A549 (cell line): ENCODE data around the gene ECI1. TPM values are rescaled to one million over a fixed set of nuclear protein-coding genes. Genes with fewer than 3 reads are reported as not detected.

Source experiments
- ATAC-seq, 2 experiments: fragments of 200-7000 bp in 1 of 2; fragments of >200 bp in 1 of 2; cut with Nextera tagmentation in 1 of 2; cut with Tn5 transposase in 1 of 2; 3 replicates each; pipeline versions ENCODE4 v1.8.0 to v1.9.1; 2018 to 2020; ENCODE audit warnings: mild to moderate bottlenecking in 1 of 2, moderate library complexity in 1 of 2
- CTCF ChIA-PET: fragments of 300-600 bp; sonication (Branson Sonifier 250); formaldehyde crosslinking; extraction: SDS; loops from one replicate; lab custom pipeline; 2021; ENCODE audit warnings: antibody characterized with exemption, inconsistent platforms; lab: Yijun Ruan, JAX
- POLR2A ChIA-PET: fragments of 350-600 bp; formaldehyde crosslinking; extraction: SDS; loops from one replicate; lab custom pipeline; 2021; ENCODE audit warnings: antibody characterized with exemption, inconsistent platforms; lab: Yijun Ruan, JAX
- DNase-seq, 2 experiments: peaks; one replicate each; pipeline versions ENCODE4 v3.0.0 to v3.0.0-alpha.2; 2011 to 2016; ENCODE audit warnings: low read depth in 1 of 2, low spot score in 1 of 2
- FAIRE-seq: peaks from 2 replicates; lab custom pipeline; 2011; peaks lifted over from hg19 to GRCh38; lab: Jason Lieb, UNC
- H3K27ac ChIP-seq, 2 experiments: fragments of >200 bp; sonication (Bioruptor Twin); formaldehyde crosslinking; 3 replicates each; pipeline ENCODE4 v1.5.1; 2016 to 2017
- H3K4me1 ChIP-seq: fragments of >200 bp; sonication (Bioruptor Twin); formaldehyde crosslinking; 3 replicates; pipeline ENCODE4 v1.6.1; 2016
- H3K4me2 ChIP-seq: fragments of >200 bp; sonication (Bioruptor Twin); formaldehyde crosslinking; 3 replicates; pipeline ENCODE4 v1.6.1; 2016
- H3K4me3 ChIP-seq: fragments of >200 bp; sonication (Bioruptor Twin); formaldehyde crosslinking; 3 replicates; pipeline ENCODE4 v1.5.1; 2016
- H3K9me3 ChIP-seq: fragments of >200 bp; sonication (Bioruptor Twin); formaldehyde crosslinking; 3 replicates; pipeline ENCODE4 v1.6.1; 2016
- ATOH8 ChIP-seq: fragments of 250-450 bp; sonication (Bioruptor Pico); IDR thresholded peaks from 2 replicates; pipeline ENCODE4 v1.5.0; 2020; ENCODE audit warnings: low read depth, mild to moderate bottlenecking, moderate library complexity
- BCL3 ChIP-seq: fragments of >200 bp; sonication (Bioruptor Twin); formaldehyde crosslinking; IDR thresholded peaks from 3 replicates; pipeline ENCODE4 v1.6.1; 2016
- BHLHE40 ChIP-seq: IDR thresholded peaks from 2 replicates; pipeline ENCODE4 v1.6.1; 2012; ENCODE audit warnings: low read depth, low read length, inconsistent platforms
- CEBPB ChIP-seq, 2 experiments: fragments of >200 bp in 1 of 2; sonication (Bioruptor Twin) in 1 of 2; formaldehyde crosslinking in 1 of 2; IDR thresholded peaks; 2 replicates each; pipeline ENCODE4 v1.6.1; 2012 to 2016
- CTCF ChIP-seq: fragments of >200 bp; sonication (Bioruptor Twin); formaldehyde crosslinking; IDR thresholded peaks from 3 replicates; pipeline ENCODE4 v1.5.1; 2016
- E2F6 ChIP-seq: IDR thresholded peaks from 2 replicates; pipeline ENCODE4 v1.6.1; 2012; ENCODE audit warnings: low read depth, borderline replicate concordance
- EP300 ChIP-seq, 2 experiments: fragments of >200 bp; sonication (Bioruptor Twin); formaldehyde crosslinking; IDR thresholded peaks; 2 replicates in 1 of 2; 3 replicates in 1 of 2; pipeline ENCODE4 v1.6.1; 2016 to 2017
- ESRRA ChIP-seq: fragments of 150-350 bp; IDR thresholded peaks from 2 replicates; pipeline ENCODE4 v1.6.1; 2014; ENCODE audit warnings: mild to moderate bottlenecking, low read length, borderline replicate concordance
- FOSL2 ChIP-seq, 2 experiments: fragments of 450-650 bp in 1 of 2; fragments of >200 bp in 1 of 2; sonication (Bioruptor Twin) in 1 of 2; formaldehyde crosslinking; IDR thresholded peaks; 2 replicates each; pipeline versions ENCODE4 v1.5.0 to v1.6.1; 2016 to 2020; ENCODE audit warnings: mild to moderate bottlenecking in 1 of 2, moderate library complexity in 1 of 2
- HDAC2 ChIP-seq: fragments of 200-600 bp; sonication (generic); IDR thresholded peaks from 2 replicates; pipeline ENCODE4 v1.6.1; 2016
- HES2 ChIP-seq: fragments of >200 bp; sonication (Bioruptor Twin); formaldehyde crosslinking; IDR thresholded peaks from 2 replicates; pipeline ENCODE4 v1.6.1; 2016
- HOXB13 ChIP-seq: fragments of 250-450 bp; sonication (Bioruptor Pico); IDR thresholded peaks from 2 replicates; pipeline ENCODE4 v1.5.0; 2020; ENCODE audit warnings: low read depth, mild to moderate bottlenecking, moderate library complexity
- HOXB5 ChIP-seq: fragments of 250-450 bp; sonication (Bioruptor Pico); IDR thresholded peaks from 2 replicates; pipeline ENCODE4 v1.5.0; 2020; ENCODE audit warnings: mild to moderate bottlenecking, moderate library complexity
- JUN ChIP-seq, 2 experiments: fragments of >200 bp; sonication (Bioruptor Twin); formaldehyde crosslinking; IDR thresholded peaks; 2 replicates in 1 of 2; 3 replicates in 1 of 2; pipeline ENCODE4 v1.6.1; 2016 to 2017
- KDM5A ChIP-seq: fragments of 200-600 bp; sonication (generic); IDR thresholded peaks from 2 replicates; pipeline ENCODE4 v1.6.1; 2016; ENCODE audit warnings: antibody characterized with exemption, mild to moderate bottlenecking
- MAX ChIP-seq: IDR thresholded peaks from 2 replicates; pipeline ENCODE4 v1.6.1; 2012
- MAZ ChIP-seq: fragments of 150-350 bp; IDR thresholded peaks from 2 replicates; pipeline ENCODE4 v1.6.1; 2014; ENCODE audit warnings: antibody characterized with exemption, low read depth, low read length, borderline replicate concordance
- MYC ChIP-seq: IDR thresholded peaks from 2 replicates; pipeline ENCODE4 v1.6.1; 2012; ENCODE audit warnings: mild to moderate bottlenecking, inconsistent platforms, low read length, improper control_type of control experiment, borderline replicate concordance
- NR3C1 ChIP-seq: fragments of >200 bp; sonication (Bioruptor Twin); formaldehyde crosslinking; IDR thresholded peaks from 3 replicates; pipeline ENCODE4 v1.6.1; 2017
- PHF8 ChIP-seq: fragments of 200-600 bp; sonication (generic); IDR thresholded peaks from 2 replicates; pipeline ENCODE4 v1.6.1; 2016; ENCODE audit warnings: low read depth, mild to moderate bottlenecking, antibody characterized with exemption, moderate library complexity, borderline replicate concordance
- POLR2A ChIP-seq: IDR thresholded peaks from 2 replicates; pipeline ENCODE4 v1.6.1; 2012; ENCODE audit warnings: mild to moderate bottlenecking, low read length
- RCOR1 ChIP-seq: fragments of 150-350 bp; IDR thresholded peaks from 2 replicates; pipeline ENCODE4 v1.6.1; 2014; ENCODE audit warnings: antibody characterized with exemption, low read length, low read depth
- REST ChIP-seq: fragments of 200-600 bp; sonication (generic); IDR thresholded peaks from 2 replicates; pipeline ENCODE4 v1.6.1; 2016; ENCODE audit warnings: antibody characterized with exemption, mild to moderate bottlenecking, moderate library complexity
- SREBF2 ChIP-seq: fragments of 450-650 bp; IDR thresholded peaks from 2 replicates; pipeline ENCODE4 v1.6.1; 2014; ENCODE audit warnings: mild to moderate bottlenecking, moderate library complexity
- TFCP2L1 ChIP-seq: fragments of 250-450 bp; sonication (Bioruptor Pico); IDR thresholded peaks from 2 replicates; pipeline ENCODE4 v1.5.0; 2021; ENCODE audit warnings: mild to moderate bottlenecking
- WGBS: methylation state at CpG from one replicate; pipeline ENCODE4 v1.1.6; 2017; ENCODE audit errors: missing lambda C conversion rate; 5-methylcytosine and 5-hydroxymethylcytosine counted together
- polyA plus RNA-seq, 4 experiments: library from polyadenylated mRNA; depleted of rRNA in 3 of 4; stranded (reverse); fragments of >200 nt; fragmentation: RNase III in 1 of 4; extraction: RNeasy Plus Mini Kit Qiagen cat#74134 plus additional on column Dnase treatment in 1 of 4; gene quantifications; 2 replicates in 3 of 4; 3 replicates in 1 of 4; pipeline ENCODE4 v1.2.3, GENCODE V29; 2011 to 2017
- TF ChIP-seq, protein P1 (sequence below): IDR thresholded peaks from 2 replicates; pipeline ENCODE4 v1.6.1; 2012
- TF ChIP-seq, protein P2 (sequence below): fragments of 250-450 bp; sonication (Bioruptor Pico); IDR thresholded peaks from 2 replicates; pipeline ENCODE4 v1.5.0; 2021; ENCODE audit warnings: mild to moderate bottlenecking, moderate library complexity, borderline replicate concordance

Gene ECI1
- polyA plus RNA-seq, 2 of the 4 experiments (the other 2 are of a cell fraction): 41.5 to 47.9 TPM

- Histone ChIP-seq H3K9me3 (no peaks in the 10 kb centered on the region), H3K4me2 (peak within 1 kb of the TSS; percentile 99), H3K4me1 (peaks cover 23% of the 10 kb centered on the region; the same call in 2 of the 3 replicates), H3K27ac (peak within 1 kb of the TSS; percentile 98), H3K4me3 (peak within 1 kb of the TSS; percentile 89)
- CTCF ChIA-PET: interaction anchor here (1.1 kb wide), 1 partner anchor 16 kb away, joined by 3 read pairs; no protein-coding TSS in a partner anchor
- DNase-seq (peak; percentile 97 to 98), ATAC-seq (peak; percentile 85 to 94), FAIRE-seq (no peak)
- WGBS: 1% methylated on average over 37 of the region's 88 CpGs
- POLR2A ChIA-PET: interaction anchor here (0.7 to 2.0 kb wide), 3 partner anchors 16 to 205 kb away, joined by 3 to 12 read pairs (median 4); partner anchors contain the start of gene ECI1
- no peak for TF ChIP-seq FOSL2 (IDR thresholded peaks at IDR 0.05)
- peak; percentile 78 for TF ChIP-seq FOSL2 (CRISPR knock-in tag; IDR thresholded peaks at IDR 0.05)
- no peak for TF ChIP-seq RCOR1
- peak; percentile 95 for TF ChIP-seq BCL3
- peak; percentile 98 for TF ChIP-seq MYC
- TF ChIP-seq HES2: no peak
- peak; percentile 97 for TF ChIP-seq PHF8
- 0 out of 2 replicates have a peak, but pooled peaks have one; percentile 59 for TF ChIP-seq TFCP2L1 (CRISPR knock-in tag)
- TF ChIP-seq MAX: peak; percentile 99
- peak; percentile 61; the same call in 1 of the 2 replicates for TF ChIP-seq MAZ
- TF ChIP-seq ATOH8: no peak
- TF ChIP-seq HOXB5: no peak; the same call in 1 of the 2 replicates
- TF ChIP-seq POLR2A: peak; percentile 66
- TF ChIP-seq EP300 (IDR thresholded peaks at IDR 0.05): no peak
- peak in 1 of 2 experiments; percentile 52; a peak in 1 of 4 replicates for TF ChIP-seq CEBPB (IDR thresholded peaks at IDR 0.05)
- TF ChIP-seq CTCF: no peak
- no peak for TF ChIP-seq BHLHE40
- peak; percentile 49 for TF ChIP-seq REST
- TF ChIP-seq HOXB13 (CRISPR knock-in tag): no peak
- no peak for TF ChIP-seq ESRRA
- TF ChIP-seq, protein P1, sequence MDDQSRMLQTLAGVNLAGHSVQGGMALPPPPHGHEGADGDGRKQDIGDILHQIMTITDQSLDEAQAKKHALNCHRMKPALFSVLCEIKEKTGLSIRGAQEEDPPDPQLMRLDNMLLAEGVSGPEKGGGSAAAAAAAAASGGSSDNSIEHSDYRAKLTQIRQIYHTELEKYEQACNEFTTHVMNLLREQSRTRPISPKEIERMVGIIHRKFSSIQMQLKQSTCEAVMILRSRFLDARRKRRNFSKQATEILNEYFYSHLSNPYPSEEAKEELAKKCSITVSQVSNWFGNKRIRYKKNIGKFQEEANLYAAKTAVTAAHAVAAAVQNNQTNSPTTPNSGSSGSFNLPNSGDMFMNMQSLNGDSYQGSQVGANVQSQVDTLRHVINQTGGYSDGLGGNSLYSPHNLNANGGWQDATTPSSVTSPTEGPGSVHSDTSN: peak; percentile 45; the same call in 1 of the 2 replicates
- TF ChIP-seq E2F6: peak; percentile 91
- peak; percentile 91 to 99 for TF ChIP-seq JUN (IDR thresholded peaks at IDR 0.05)
- peak; percentile 24; the same call in 1 of the 2 replicates for TF ChIP-seq KDM5A
- TF ChIP-seq HDAC2: no peak
- TF ChIP-seq NR3C1: no peak
- TF ChIP-seq, protein P2, sequence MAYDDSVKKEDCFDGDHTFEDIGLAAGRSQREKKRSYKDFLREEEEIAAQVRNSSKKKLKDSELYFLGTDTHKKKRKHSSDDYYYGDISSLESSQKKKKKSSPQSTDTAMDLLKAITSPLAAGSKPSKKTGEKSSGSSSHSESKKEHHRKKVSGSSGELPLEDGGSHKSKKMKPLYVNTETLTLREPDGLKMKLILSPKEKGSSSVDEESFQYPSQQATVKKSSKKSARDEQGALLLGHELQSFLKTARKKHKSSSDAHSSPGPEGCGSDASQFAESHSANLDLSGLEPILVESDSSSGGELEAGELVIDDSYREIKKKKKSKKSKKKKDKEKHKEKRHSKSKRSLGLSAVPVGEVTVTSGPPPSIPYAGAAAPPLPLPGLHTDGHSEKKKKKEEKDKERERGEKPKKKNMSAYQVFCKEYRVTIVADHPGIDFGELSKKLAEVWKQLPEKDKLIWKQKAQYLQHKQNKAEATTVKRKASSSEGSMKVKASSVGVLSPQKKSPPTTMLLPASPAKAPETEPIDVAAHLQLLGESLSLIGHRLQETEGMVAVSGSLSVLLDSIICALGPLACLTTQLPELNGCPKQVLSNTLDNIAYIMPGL (CRISPR knock-in tag): no peak
- no peak for TF ChIP-seq SREBF2
Measured at GRCh38 chr16:2267913-2268666, 16.7 kb upstream of the ECI1 start, which contains the start of gene RNPS1. TSS of gene RNPS1 (minus strand) at chr16:2268126. CDS start at chr16:2264643, 3,483 bp downstream.
